Stimulated activated CD8-positive, alpha-beta memory T cell treated with anti-CD3 and anti-CD28 coated beads, Interleukin-4, amount 100 ng/mL, for 4 hours (primary cell): Measurements from ENCODE around the gene SMOC2.
"Not testable (repeated sequence)": the region's sequence is repeated elsewhere in the genome, so short reads cannot be mapped to it uniquely, and the experiment has no call there.

Experiments used
- DNase-seq, 2 donors: peaks; one replicate each; pipeline ENCODE4 v3.0.0-alpha.2; 2020; ENCODE audit warnings: low read depth in 2 of 2, low spot score in 1 of 2

SMOC2 gene

DNA sequence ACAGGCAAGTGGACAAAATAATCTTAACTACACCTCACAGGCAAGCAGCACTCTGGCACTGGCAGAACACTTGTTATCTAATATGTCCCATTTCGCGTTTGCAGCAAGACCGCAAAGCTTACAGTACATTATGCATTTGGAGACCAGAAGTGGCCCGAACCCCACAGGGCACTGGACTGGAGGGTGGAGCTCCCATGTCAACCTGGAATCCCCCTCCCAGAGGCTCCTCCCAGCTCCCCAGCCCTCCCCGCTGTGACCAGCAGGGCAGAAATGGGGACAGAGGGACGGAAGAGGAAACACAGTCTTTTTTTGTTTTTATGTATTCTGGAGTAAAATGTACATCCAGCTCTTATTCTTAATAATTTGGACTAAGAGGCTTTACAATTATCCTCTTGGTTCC lies 263.7 kb downstream of the SMOC2 start:
- DNase-seq: no peak

DNA sequence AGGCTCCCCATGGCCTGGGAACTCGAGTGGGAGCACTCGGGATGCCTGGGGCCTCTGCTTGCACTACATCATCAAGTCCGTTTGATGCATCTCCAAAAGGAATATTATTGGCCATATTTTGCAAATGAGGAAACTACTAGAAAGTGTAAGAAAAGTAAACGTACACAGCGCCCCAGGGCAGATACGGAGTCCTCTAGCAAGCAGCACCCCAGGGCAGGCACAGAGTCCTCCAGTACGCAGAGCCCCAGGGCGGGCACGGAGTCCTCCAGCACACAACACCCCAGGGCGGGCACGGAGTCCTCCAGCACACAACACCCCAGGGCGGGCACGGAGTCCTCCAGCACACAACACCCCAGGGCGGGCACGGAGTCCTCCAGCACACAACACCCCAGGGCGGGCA lies 264.3 kb downstream of the SMOC2 start:
- DNase-seq: not testable (repeated sequence)

DNA sequence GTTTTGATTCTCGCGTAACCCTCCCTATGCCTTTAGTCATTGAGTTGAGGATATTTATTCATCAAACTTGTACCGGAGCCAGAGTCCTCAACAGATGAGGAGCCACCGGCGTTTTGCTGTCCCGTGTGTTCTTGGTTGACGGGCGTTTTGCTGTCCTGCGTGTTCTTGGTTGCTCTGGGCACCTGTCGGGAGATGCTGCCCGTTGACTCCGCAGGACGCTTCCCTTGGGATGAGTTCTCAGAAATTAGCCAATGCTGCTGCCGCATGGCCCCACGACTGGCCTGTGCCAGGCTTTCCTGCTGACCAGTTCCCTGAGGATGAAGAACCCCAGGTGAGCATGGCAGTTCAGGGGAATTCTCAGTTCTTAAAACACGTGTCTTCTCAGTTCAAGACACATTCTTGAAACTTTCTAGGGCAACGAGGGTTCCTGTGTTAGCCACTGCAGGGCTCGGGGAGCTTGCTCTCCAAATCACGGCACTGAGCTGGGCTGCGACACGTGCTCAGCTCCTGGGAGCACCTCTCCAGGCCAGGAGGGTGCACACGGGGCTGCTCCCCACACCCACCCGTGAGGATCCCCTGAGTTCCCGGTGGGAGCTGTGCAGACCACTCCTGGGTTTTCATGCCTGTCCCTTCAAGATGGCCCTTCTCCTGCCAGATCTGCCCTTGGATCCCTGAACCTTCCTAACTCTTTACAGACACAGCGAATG lies 265.6 kb downstream of the SMOC2 start:
- no peak for DNase-seq

DNA sequence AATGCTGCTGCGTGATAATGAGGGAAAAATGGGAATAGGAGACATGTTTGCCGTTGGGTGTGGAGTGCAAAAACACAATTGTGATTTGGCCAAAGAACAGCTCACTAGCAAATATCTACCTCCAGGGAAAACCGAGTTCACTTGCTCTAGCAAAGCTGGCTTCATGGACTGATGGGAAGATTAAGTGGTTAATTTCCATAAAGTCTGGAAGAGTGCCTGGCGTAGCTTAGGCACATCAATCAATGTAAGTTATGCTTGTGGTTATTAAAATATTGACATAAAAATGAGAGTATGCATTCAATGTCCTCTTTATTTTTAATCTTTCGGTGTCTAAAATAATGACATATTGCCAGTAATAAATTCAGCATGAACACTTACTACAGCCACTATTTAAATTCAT lies 267.5 kb downstream of the SMOC2 start:
- DNase-seq: no peak

DNA sequence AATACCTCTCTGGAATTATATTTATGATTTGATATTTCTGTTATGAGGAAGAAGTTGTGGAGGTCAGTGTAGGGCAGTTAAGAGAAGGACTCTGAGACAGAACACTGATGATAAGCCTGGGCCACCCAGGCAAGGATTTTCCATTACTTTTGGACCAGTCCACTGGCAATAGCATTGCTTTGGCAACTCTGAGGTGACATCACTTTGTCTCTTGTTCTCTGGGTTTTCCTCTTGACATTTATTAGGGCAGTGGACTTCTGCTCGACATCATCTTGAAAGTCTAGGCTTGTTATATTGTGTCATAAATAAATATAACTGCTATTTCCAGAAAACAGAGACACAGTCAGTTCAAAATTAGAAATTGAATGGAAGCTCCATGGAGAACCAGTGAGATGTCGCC lies 268.0 kb downstream of the SMOC2 start:
- DNase-seq: no peak

DNA sequence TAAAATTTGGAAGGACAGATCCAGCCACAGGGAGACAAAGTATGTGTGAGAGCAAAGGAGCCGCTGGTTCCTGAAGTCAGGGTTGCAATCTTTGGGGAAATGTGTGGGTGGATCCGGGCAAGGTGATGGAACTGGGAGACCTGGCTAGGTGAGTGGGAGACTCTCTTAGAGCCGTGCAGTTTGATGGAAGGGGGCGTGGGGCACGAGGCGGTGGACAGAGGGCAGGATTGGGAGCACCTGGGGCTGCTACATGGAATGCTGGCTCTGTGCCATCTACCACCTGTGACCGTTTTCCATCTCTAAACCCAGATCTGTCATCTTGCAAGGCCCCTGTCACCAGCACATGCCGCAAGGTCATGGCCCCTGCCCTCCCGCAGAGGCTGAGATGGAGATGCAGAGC lies 268.4 kb downstream of the SMOC2 start:
- DNase-seq: no peak

DNA sequence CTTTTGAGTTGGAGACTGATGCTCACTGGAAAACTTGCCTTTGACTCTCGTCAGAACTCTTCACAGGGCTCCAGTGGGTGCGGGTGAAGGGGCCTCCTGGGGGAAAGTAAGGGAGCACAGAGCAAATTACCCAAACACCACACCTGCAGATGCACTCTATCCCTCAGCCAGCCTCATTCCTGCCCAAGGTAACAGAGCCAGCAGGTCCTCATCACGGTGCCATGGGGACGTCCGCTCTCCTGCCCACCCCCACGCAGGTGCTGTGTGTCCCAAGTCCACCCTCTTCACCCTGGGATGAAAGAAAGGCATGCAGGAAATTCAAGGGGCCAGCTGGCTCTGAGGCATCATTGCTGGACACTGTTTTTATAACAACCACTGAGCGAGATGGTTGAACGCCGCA lies 269.0 kb downstream of the SMOC2 start:
- no peak for DNase-seq

DNA sequence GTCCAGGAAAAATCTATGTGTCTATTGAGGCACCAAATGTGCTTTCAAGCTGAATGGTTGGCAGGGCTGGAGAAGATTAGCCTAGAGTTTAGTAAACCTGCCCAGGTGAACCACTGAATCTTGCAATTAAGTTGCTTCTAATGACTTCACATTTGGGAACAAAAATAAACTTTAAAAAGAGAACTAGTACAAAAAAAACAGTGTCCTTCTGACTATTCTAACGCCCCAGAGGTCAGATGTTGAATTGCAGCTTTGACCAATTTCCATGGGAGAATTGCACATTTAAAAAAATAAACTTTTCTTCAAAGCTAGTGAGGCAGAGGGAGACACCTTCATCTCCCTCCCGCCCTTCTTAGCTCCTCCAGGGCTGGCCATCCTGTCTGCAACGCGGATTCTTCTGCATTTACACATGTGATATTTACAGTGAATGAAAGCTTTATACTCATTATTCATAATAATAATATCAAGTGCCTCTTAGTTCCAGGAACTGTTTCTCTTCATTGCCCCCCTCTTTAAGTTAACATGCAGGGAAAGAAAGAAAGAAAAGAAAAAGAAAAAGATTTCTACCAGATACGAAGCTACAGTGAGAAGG lies 270.2 kb downstream of the SMOC2 start:
- no peak for DNase-seq

DNA sequence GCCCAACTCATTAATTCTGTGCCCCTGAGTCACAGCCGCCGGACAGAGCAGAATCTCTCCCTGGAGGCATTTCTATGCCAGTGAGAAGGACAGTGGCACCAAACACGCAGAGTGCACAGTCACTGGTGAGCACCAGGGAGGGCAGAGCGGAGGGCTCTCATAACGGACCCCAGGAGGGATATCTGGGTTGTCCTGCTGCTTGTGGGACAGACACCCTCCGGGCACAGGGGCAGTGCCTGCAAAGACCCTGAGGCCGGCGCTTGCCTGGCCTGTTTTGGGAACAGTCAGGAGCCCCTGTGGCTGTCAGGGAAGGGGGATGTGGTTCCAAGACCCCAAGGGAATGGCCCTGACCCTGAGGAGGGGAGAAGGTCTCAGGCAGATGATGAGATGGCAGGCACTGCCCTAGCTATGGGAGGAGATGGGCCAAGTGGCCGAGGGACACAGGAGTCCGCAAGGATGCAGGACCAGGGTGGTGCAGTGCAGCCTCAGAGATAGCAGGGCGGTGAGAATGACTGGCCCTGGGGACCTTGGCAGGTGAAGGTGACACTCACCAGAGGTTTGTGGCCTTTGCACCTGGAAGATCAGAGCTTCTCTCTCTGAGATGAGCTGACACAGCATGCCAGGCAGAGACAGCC lies 270.8 kb downstream of the SMOC2 start:
- no peak for DNase-seq

DNA sequence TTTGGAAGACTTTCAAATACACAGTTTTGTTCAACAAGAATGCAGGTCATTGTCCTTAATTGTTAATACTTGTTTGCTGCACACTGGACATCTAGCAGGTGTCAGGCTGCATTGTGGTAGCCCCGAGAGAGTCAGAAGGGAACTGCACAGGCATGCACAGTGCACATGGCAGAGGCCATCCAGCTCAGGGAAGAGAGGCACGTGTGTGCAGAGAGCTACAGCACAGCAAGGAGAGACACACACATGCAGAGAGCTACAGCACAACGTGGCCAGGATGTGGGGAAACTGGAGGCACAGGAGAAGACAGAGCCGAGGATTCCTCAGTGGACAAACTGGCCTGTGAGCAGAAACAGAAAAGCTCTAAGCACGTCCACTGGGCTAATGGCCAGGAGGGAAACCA lies 272.0 kb downstream of the SMOC2 start:
- DNase-seq: no peak

DNA sequence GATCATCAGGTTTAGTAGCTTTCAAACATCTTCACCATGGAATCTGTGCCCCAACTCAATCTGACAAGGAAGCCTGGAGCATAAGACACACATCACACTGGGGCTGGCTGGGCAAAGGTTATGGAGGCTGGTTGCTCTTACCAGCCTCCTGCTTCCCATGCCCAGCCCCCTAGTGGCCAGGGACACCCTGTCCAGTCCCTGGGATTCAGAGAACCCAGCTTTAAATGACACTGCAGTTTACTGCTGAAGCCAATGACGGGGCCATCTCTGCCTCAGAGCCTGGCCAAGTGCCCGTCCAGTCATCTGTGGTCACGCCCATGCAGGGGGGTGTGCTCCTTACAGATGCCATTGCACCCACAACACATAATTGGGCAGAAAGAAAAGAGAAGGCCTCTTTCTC lies 272.9 kb downstream of the SMOC2 start:
- no peak for DNase-seq

DNA sequence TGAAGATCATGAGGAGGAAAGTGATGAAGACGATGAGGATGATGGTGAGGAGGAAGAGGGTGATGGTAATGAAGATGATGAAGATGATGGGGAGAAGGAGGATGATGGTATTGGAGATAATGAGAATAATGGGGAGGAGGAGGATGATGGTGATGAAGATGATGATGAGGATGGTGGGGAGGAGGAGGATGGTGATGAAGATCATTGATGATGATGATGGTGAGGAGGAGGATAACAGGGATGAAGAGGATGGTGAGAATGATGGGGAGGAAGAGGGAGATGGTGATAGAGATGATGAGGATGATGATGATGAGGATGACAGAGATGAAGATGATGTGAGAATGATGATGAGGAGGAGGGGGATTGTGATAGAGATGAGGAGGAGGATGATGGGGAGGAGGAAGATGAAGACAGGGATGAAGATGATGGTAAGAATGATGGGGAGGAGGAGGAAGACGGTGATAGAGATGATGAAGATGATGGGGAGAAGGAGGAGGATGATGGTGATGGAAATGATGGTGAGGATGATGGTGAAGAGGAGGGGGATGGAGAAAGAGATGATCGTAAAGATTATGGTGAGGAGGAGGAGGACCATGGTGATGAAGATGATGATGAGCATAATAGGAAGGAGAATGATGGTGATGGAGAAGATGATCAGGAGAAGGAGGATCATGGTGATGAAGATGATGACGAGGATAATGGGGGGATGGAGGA lies 273.7 kb downstream of the SMOC2 start:
- no peak for DNase-seq

DNA sequence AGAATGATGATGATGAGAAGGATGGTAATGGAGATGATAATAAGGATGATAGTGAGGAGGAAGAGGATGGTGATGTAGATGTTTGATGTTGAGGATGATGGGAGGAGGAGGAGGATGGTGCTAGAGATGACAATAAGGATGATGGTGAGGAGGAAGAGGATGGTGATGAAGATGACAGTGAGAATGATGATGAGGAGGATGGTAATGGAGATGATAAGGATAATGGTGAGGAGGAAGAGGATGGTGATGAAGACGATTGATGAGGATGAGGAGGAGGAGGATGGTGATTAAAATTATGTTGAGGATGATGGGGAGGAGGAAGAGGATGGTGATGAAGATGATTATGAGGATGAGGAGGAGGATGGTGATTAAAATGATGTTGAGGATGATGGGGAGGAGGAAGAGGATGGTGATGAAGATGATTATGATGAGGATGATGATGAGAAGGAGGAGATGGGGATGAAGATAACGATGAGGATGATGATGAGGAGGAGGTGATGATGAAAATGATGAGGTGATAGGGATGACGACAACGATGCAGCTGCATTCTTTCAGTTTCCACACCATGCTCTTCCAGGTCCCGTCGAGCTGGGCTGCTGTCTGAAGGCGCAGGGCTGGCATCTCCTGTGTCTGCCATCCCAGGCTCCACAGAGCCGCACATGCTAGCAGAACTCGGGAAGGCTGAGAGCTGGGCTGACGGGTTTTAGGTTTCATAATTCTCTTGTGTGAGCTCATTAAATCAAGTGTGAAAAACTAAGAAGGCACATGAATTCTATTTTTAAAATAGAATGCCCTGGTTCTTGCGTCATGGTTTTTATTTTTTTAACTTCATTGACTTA lies 274.9 kb downstream of the SMOC2 start:
- DNase-seq: no peak

DNA sequence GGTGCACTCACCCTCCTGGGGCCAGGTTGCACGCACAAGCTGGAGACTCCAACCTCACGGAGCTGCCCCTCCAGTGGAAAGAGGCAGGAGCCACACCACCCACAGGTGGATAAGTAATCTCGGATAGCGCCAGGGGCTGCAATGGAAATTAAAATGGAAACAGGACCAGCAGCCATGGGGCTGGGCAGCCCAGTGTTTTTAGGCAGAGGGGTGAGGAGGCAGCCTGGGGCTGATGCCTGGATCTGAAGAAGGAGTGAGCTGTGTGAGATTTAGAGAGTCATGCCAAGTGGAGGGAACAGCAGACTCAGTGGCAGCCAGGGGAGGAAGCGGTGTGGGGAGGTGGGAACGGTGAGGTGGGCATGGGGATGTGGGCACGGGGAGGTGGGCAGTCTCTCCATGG lies 275.6 kb downstream of the SMOC2 start:
- DNase-seq: no peak

DNA sequence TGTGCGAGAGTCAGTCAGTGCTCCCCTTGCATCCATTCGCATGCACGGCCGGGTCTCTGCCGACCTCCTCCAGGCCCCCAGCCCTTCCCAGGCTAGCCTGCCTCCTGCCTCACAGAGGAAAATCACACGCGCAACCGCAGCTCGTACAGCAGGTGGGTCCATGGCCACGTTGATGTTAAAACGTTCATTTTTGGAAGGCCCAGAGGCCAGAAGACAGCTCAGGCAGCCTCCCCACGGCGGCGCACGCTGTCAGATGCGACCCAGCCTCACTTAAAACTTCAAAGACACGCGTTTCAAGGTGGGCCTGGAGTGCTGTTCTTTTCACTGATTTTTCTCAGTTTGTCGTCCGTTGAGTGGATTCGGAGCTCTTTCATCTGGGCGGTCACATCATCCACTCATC lies 276.5 kb downstream of the SMOC2 start:
- no peak for DNase-seq
